Measurements from ENCODE around the gene SLC40A1. TPM values are rescaled to one million over a fixed set of nuclear protein-coding genes. Genes with fewer than 3 reads are reported as not detected.
A peak's percentile ranks its signal among the peaks of the same experiment; 100 is the strongest.

Gene SLC40A1
- total and polyA plus RNA-seq, 4 donors: 97.4 to 572 (median 168) TPM

DNA sequence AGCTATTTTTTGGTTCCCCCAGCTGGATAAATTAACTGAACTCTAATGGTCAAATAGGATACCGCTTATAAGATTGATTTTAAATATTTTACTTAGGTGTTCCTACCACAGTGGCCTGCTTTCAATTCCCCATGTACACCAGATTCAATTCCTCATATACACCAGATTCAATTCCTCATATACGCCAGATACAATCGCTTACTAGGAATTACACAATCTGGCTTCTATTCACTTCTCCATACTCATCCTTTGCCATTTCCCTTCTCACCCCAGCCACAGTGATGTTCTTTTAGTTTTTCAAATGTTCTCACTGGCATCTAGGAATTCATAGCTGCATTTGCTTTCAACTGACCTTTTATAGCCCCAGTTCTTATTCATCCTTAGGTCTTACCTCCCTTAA lies 66.5 kb downstream of the SLC40A1 start:
- Histone ChIP-seq H3K36me3 (ENCODE audit: control insufficient read depth in 4 of 4, insufficient read depth in 3 of 4, low read depth in 1 of 4, low read length in 3 of 4) (no peaks in the 10 kb centered on the region), H3K4me1 (ENCODE audit: control insufficient read depth in 4 of 4, insufficient read depth in 4 of 4, low read length in 3 of 4) (peaks cover 0 to 3% (median 0%) of the 10 kb centered on the region in 4 donors), H3K9ac (ENCODE audit: low read depth in 1 of 2, low read length in 2 of 2) (no peak overlapping the region), H3K4me3 (ENCODE audit: low read depth in 1 of 3, low read length in 3 of 3) (no peak overlapping the region), H3K9me3 (ENCODE audit: control insufficient read depth in 4 of 4, low read length in 3 of 4) (no peaks in the 10 kb centered on the region), H3K27me3 (ENCODE audit: control insufficient read depth in 4 of 4, insufficient read depth in 4 of 4, low read length in 3 of 4) (no peaks in the 10 kb centered on the region), H3K27ac (ENCODE audit: low read depth in 1 of 2, low read length in 2 of 2) (no peak overlapping the region)
- TF ChIP-seq RAD21 (IDR thresholded peaks at IDR 0.05) (no peak), FOXA1 (IDR thresholded peaks at IDR 0.05) (no peak), EGR1 (IDR thresholded peaks at IDR 0.05; ENCODE audit: low read depth in 2 of 2) (no peak), FOXA2 (IDR thresholded peaks at IDR 0.05) (no peak), RXRA (IDR thresholded peaks at IDR 0.05) (no peak), TAF1 (conservative IDR thresholded peaks at IDR 0.05) (no peak), SP1 (IDR thresholded peaks at IDR 0.05) (no peak), HNF4A (conservative IDR thresholded peaks at IDR 0.05) (no peak), YY1 (IDR thresholded peaks at IDR 0.05) (no peak), HNF4G (IDR thresholded peaks at IDR 0.05) (no peak)
- TF ChIP-seq, protein P1, sequence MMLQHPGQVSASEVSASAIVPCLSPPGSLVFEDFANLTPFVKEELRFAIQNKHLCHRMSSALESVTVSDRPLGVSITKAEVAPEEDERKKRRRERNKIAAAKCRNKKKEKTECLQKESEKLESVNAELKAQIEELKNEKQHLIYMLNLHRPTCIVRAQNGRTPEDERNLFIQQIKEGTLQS (IDR thresholded peaks at IDR 0.05): no peak
- TF ChIP-seq, protein P2, sequence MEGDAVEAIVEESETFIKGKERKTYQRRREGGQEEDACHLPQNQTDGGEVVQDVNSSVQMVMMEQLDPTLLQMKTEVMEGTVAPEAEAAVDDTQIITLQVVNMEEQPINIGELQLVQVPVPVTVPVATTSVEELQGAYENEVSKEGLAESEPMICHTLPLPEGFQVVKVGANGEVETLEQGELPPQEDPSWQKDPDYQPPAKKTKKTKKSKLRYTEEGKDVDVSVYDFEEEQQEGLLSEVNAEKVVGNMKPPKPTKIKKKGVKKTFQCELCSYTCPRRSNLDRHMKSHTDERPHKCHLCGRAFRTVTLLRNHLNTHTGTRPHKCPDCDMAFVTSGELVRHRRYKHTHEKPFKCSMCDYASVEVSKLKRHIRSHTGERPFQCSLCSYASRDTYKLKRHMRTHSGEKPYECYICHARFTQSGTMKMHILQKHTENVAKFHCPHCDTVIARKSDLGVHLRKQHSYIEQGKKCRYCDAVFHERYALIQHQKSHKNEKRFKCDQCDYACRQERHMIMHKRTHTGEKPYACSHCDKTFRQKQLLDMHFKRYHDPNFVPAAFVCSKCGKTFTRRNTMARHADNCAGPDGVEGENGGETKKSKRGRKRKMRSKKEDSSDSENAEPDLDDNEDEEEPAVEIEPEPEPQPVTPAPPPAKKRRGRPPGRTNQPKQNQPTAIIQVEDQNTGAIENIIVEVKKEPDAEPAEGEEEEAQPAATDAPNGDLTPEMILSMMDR (IDR thresholded peaks at IDR 0.05; ENCODE audit: low read depth, low read length, missing input control): no peak
- TF ChIP-seq, protein P3, sequence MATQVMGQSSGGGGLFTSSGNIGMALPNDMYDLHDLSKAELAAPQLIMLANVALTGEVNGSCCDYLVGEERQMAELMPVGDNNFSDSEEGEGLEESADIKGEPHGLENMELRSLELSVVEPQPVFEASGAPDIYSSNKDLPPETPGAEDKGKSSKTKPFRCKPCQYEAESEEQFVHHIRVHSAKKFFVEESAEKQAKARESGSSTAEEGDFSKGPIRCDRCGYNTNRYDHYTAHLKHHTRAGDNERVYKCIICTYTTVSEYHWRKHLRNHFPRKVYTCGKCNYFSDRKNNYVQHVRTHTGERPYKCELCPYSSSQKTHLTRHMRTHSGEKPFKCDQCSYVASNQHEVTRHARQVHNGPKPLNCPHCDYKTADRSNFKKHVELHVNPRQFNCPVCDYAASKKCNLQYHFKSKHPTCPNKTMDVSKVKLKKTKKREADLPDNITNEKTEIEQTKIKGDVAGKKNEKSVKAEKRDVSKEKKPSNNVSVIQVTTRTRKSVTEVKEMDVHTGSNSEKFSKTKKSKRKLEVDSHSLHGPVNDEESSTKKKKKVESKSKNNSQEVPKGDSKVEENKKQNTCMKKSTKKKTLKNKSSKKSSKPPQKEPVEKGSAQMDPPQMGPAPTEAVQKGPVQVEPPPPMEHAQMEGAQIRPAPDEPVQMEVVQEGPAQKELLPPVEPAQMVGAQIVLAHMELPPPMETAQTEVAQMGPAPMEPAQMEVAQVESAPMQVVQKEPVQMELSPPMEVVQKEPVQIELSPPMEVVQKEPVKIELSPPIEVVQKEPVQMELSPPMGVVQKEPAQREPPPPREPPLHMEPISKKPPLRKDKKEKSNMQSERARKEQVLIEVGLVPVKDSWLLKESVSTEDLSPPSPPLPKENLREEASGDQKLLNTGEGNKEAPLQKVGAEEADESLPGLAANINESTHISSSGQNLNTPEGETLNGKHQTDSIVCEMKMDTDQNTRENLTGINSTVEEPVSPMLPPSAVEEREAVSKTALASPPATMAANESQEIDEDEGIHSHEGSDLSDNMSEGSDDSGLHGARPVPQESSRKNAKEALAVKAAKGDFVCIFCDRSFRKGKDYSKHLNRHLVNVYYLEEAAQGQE (IDR thresholded peaks at IDR 0.05): no peak
- TF ChIP-seq, protein P4, sequence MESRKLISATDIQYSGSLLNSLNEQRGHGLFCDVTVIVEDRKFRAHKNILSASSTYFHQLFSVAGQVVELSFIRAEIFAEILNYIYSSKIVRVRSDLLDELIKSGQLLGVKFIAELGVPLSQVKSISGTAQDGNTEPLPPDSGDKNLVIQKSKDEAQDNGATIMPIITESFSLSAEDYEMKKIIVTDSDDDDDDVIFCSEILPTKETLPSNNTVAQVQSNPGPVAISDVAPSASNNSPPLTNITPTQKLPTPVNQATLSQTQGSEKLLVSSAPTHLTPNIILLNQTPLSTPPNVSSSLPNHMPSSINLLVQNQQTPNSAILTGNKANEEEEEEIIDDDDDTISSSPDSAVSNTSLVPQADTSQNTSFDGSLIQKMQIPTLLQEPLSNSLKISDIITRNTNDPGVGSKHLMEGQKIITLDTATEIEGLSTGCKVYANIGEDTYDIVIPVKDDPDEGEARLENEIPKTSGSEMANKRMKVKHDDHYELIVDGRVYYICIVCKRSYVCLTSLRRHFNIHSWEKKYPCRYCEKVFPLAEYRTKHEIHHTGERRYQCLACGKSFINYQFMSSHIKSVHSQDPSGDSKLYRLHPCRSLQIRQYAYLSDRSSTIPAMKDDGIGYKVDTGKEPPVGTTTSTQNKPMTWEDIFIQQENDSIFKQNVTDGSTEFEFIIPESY (IDR thresholded peaks at IDR 0.05): no peak
- WGBS: 90% methylated on average over 3 of the region's 3 CpGs
- DNase-seq (ENCODE audit: low spot score): no peak

DNA sequence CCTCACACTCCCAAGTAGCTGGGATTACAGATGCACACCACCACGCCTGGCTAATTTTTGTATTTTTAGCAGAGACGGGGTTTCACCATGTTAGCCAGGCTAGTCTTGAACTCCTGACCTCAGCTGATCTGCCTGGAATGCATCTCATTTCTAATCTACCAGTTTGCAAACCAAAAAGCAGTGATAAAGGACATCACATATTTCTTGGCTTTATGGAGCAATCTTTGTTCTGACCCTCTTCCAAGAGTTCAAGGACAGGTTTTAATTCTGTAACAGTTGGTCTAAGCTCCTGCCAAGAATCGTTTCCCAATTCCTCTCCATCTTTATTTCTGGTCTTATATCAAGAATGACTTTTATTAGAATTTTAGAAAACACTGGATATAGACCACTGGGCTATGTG lies 67.7 kb downstream of the SLC40A1 start:
- H3K9ac ChIP-seq (ENCODE audit: low read depth in 1 of 2, low read length in 2 of 2): no peak overlapping the region
- DNase-seq (ENCODE audit: low spot score): no peak
- H3K9me3 ChIP-seq (ENCODE audit: control insufficient read depth in 4 of 4, low read length in 3 of 4): no peaks in the 10 kb centered on the region
- H3K36me3 ChIP-seq (ENCODE audit: control insufficient read depth in 4 of 4, insufficient read depth in 3 of 4, low read depth in 1 of 4, low read length in 3 of 4): no peaks in the 10 kb centered on the region
- peak; percentile 79 for TF ChIP-seq NR2F2 (IDR thresholded peaks at IDR 0.05)
- TF ChIP-seq, protein P3 (IDR thresholded peaks at IDR 0.05): no peak
- H3K27me3 ChIP-seq (ENCODE audit: control insufficient read depth in 4 of 4, insufficient read depth in 4 of 4, low read length in 3 of 4): no peaks in the 10 kb centered on the region
- H3K4me1 ChIP-seq (ENCODE audit: control insufficient read depth in 4 of 4, insufficient read depth in 4 of 4, low read length in 3 of 4): peaks cover 0 to 3% (median 0%) of the 10 kb centered on the region in 4 donors
- no peak overlapping the region for H3K4me3 ChIP-seq (ENCODE audit: low read depth in 1 of 3, low read length in 3 of 3)
- 49% methylated on average over 3 of the region's 3 CpGs for WGBS
- H3K27ac ChIP-seq (ENCODE audit: low read depth in 1 of 2, low read length in 2 of 2): no peak overlapping the region
